Calu3 (cell line): ENCODE measurements around the gene PDZD4. TPM values are rescaled to one million over a fixed set of nuclear protein-coding genes. Genes with fewer than 3 reads are reported as not detected.
A peak's percentile ranks its signal among the peaks of the same experiment; 100 is the strongest.

Experiments used
- BruUV-seq: library from RNA; stranded (reverse); fragments of 400-500 nt; replicated peaks from 2 replicates; lab custom pipeline; 2021; lab: Mats Ljungman, UMichigan
- CTCF ChIA-PET: fragments of 300-600 bp; sonication (Branson Sonifier 250); formaldehyde crosslinking; loops from one replicate; lab custom pipeline; 2022; ENCODE audit warnings: antibody characterized with exemption; lab: Charles Lee
- DNase-seq: peaks from one replicate; pipeline ENCODE4 v3.0.0; 2022
- H3K27ac Mint-ChIP-seq: one replicate; pipeline ENCODE4 v1.8.0; 2022; ENCODE audit warnings: mixed read lengths; ENCODE audit not compliant: unreplicated experiment
- H3K27me3 Mint-ChIP-seq: one replicate; pipeline ENCODE4 v1.8.0; 2022; ENCODE audit warnings: mixed read lengths; ENCODE audit not compliant: unreplicated experiment
- H3K36me3 Mint-ChIP-seq: one replicate; pipeline ENCODE4 v1.8.0; 2022; ENCODE audit warnings: mild to moderate bottlenecking, moderate library complexity, mixed read lengths; ENCODE audit not compliant: insufficient read depth, unreplicated experiment
- H3K4me1 Mint-ChIP-seq: one replicate; pipeline ENCODE4 v1.8.0; 2022; ENCODE audit warnings: mild to moderate bottlenecking, low read depth, mixed read lengths; ENCODE audit not compliant: unreplicated experiment
- H3K4me3 Mint-ChIP-seq: one replicate; pipeline ENCODE4 v1.8.0; 2022; ENCODE audit warnings: mild to moderate bottlenecking, low read depth, moderate library complexity, mixed read lengths; ENCODE audit not compliant: unreplicated experiment
- H3K9me3 Mint-ChIP-seq: one replicate; pipeline ENCODE4 v1.8.0; 2022; ENCODE audit warnings: low read depth, mixed read lengths; ENCODE audit not compliant: unreplicated experiment
- CTCF ChIP-seq: fragments of 200-600 bp; IDR thresholded peaks from one replicate; pipeline ENCODE4 v1.8.0; 2022; ENCODE audit warnings: antibody characterized with exemption; ENCODE audit not compliant: unreplicated experiment
- intact Hi-C: fragments of 100-400 bp; cut with micrococcal nuclease; formaldehyde crosslinking; loops from one replicate; pipeline ENCODE4 v1.10.0; 2022; ENCODE audit not compliant: unreplicated experiment
- total RNA-seq: library from RNA; stranded (reverse); gene quantifications from 2 replicates; pipeline ENCODE4 v1.2.3, GENCODE V29; 2022

Gene PDZD4
- total RNA-seq, 1 experiment from 2014 or later: 0.76 TPM

- Mint-ChIP-seq H3K4me3 (no peak overlapping the region), H3K4me1 (peaks cover 7% of the 10 kb centered on the region), H3K27ac (no peak overlapping the region), H3K27me3 (peaks cover 22% of the 10 kb centered on the region), H3K36me3 (peaks cover 47% of the 10 kb centered on the region), H3K9me3 (no peaks in the 10 kb centered on the region)
- TF ChIP-seq CTCF: no peak
- intact Hi-C loops: no loop called here
- DNase-seq: no peak
- no TSS peak for BruUV-seq
- CTCF ChIA-PET: no interaction called here
These were observed 29.6 kb downstream of the PDZD4 start for GRCh38 chrX:153800746-153801145.

- no peak for TF ChIP-seq CTCF
- H3K27ac Mint-ChIP-seq: peak overlapping the region; percentile 58
- H3K27me3 Mint-ChIP-seq: peaks cover 17% of the 10 kb centered on the region
- no TSS peak for BruUV-seq
- H3K4me3 Mint-ChIP-seq: no peak overlapping the region
- no peaks in the 10 kb centered on the region for H3K9me3 Mint-ChIP-seq
- CTCF ChIA-PET: no interaction called here
- H3K36me3 Mint-ChIP-seq: peaks cover 52% of the 10 kb centered on the region
- intact Hi-C loops: no loop called here
- peaks cover 7% of the 10 kb centered on the region for H3K4me1 Mint-ChIP-seq
- DNase-seq: no peak
These were observed 30.1 kb downstream of the PDZD4 start for GRCh38 chrX:153800177-153800722.

- CTCF ChIA-PET: no interaction called here
- Mint-ChIP-seq H3K4me1 (peaks cover 7% of the 10 kb centered on the region), H3K4me3 (no peak overlapping the region), H3K9me3 (no peaks in the 10 kb centered on the region), H3K27ac (peak overlapping the region; percentile 58), H3K27me3 (peaks cover 14% of the 10 kb centered on the region), H3K36me3 (peaks cover 61% of the 10 kb centered on the region)
- intact Hi-C loops: no loop called here
- no peak for DNase-seq
- TF ChIP-seq CTCF: no peak
- BruUV-seq: no TSS peak
These were observed 31.0 kb downstream of the PDZD4 start for GRCh38 chrX:153799326-153799725.

- CTCF ChIA-PET: no interaction called here
- H3K4me1 Mint-ChIP-seq: peaks cover 14% of the 10 kb centered on the region
- peaks cover 73% of the 10 kb centered on the region for H3K36me3 Mint-ChIP-seq
- intact Hi-C loops: no loop called here
- no peak overlapping the region for H3K27ac Mint-ChIP-seq
- no peak for TF ChIP-seq CTCF
- no peaks in the 10 kb centered on the region for H3K9me3 Mint-ChIP-seq
- BruUV-seq: no TSS peak
- no peak overlapping the region for H3K4me3 Mint-ChIP-seq
- DNase-seq: no peak
- H3K27me3 Mint-ChIP-seq: peaks cover 4% of the 10 kb centered on the region
These were observed 32.8 kb downstream of the PDZD4 start for GRCh38 chrX:153797415-153798015.
